GM18526 (cell line): ENCODE measurements around the gene CLNK.

Experiments used
- POLR2A ChIP-seq: IDR thresholded peaks from 3 replicates; pipeline ENCODE4 v1.6.1; 2011; ENCODE audit not compliant: insufficient read length; ENCODE audit errors: extremely low read depth

CLNK gene

DNA sequence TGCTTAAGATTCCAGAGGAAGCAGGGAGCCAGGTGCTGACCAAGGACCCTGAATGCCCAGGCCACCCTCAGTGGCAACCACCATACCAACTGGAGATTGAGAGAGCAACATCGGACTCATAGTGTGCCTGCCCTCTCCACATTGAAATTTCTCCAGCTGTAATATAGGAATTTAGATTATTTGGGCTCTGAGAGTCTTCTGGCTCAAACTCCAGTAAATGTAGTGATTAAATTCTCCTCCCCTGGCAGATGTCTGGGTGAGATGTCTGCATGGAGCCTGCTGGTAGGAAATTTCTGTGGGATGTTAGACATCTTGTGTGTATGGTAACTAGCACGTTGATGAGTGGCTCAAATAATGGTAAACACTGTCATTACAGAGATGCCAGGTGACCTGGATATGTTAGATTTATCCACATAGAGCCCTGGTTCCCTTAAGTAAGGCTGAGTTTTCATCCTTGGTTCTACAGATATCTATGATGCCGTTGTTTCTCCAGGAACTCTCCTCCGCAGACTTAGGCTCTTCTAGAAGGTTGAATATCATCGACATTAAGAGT lies 70.6 kb downstream of the CLNK start:
- TF ChIP-seq POLR2A, result no peak

GRCh38 chr4:10612476-10612875 lies 72.1 kb downstream of the CLNK start:
- no peak for TF ChIP-seq POLR2A

DNA sequence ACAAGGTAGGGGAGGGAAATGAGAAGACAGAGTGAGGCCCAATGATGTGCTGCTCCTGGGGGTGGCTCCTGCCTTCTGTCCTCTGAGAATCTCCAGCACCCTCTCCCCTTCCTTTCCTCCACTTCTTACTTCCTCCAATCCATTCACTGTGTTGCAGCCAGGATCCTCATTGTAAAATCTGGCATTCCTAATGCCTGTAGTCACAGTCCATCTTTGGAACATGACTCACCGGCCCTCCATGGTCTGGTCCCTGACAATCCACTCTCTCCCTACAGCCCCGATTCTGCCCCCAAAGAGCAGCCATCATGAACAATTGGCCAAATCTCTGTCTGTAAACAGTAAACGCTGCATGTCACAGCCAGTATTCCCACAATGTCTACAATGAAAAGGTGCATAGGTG lies 72.9 kb downstream of the CLNK start:
- no peak for TF ChIP-seq POLR2A

- no peak for TF ChIP-seq POLR2A
Measured at GRCh38 chr4:10608501-10609219, 75.9 kb downstream of the CLNK start.

DNA sequence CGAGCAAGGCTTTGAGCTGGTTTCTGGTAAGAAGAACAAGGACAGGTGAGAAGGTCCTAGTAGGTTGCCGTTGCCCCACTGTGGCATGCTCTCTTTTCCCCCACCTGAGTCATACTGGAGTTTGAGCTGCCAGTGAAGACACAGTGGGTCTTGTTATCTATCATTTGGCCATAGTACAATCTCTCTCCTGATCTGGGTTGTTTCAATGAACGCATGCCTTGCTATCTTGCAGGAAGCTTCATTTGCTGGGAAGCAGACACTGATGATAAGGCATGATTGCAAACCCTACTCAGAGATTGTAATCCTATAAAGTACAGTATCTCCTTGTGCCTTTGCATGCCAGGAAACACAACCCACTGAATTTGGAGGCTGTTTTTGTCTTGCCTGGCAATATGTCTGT lies 77.4 kb downstream of the CLNK start:
- TF ChIP-seq POLR2A, result no peak

GRCh38 chr4:10606483-10607155 lies 77.9 kb downstream of the CLNK start:
- TF ChIP-seq POLR2A, result no peak

GRCh38 chr4:10605746-10606482 lies 78.7 kb downstream of the CLNK start:
- no peak for TF ChIP-seq POLR2A

- TF ChIP-seq POLR2A, result no peak
Measured at GRCh38 chr4:10605031-10605430, 79.5 kb downstream of the CLNK start.

DNA sequence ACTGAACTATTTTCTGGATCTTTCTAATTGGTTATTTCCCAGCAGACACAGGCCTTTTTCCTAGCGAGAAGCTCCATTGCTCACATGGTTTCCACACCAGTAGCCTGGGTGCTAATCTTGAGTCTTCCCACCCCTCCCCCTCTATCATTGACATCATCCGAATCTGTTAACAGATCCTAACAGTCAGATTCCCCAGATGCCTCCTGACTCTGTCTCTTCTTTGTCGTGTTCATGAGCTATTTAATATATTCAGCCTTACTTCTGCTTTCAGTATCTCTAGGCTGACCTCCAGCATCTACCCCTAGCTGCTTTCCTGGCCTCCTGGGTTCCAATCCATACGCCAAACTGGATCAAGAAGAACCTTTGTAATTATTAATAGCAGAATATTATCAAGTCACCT lies 85.0 kb downstream of the CLNK start:
- TF ChIP-seq POLR2A, result no peak

DNA sequence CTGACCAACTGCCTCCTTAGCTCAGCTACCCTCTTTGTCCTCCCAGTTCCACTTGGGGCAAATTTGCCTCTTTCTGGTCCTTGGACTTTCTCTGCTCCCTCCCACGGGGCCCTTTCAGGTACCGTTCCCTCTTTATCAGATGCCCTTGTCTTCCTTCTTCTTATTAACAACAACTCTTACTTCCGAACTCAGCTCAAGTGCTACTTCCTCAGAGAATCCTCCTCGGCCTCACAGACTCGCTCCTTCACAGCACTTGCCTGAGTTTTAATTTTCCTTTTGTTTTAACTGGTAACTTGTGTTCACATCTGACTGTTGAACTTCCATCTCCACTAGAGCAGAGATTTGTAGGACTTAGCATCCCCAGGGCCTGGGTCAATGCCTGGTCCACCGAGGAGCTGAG lies 85.7 kb downstream of the CLNK start:
- no peak for TF ChIP-seq POLR2A

DNA sequence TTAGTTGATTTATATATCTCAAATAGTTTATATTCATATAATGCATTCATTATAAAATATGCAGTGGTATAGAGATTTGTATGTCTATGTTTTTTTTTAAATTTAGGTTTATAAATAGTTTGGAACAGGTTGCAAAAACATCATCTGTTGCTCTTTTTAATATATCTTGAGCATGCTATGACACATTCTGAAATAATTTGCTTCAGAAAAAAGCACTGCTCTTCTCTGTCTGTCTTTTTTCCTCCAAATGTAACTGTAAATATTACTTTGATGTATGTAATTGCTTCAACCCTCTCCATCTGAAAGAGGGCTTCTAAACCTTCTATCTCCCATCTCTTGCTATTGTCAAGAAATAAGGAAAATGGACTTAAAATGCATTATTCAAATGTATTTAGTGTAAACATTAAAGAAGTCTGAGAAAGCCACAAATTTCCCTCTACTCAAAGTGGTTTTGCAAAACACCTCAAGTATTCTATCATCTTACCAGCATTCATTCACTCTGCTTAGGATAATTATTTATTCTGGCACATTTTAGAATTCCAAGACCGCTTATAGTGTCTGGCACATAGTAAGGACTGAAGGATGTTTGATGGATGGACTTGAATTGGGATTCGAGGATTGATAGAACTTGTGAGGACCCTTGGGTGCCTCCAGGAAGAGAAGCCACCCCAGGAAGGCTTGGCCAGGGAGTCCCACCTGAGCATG lies 87.8 kb downstream of the CLNK start:
- no peak for TF ChIP-seq POLR2A

GRCh38 chr4:10593130-10593529 lies 91.4 kb downstream of the CLNK start:
- TF ChIP-seq POLR2A, result no peak

GRCh38 chr4:10590896-10591295 lies 93.7 kb downstream of the CLNK start:
- no peak for TF ChIP-seq POLR2A

DNA sequence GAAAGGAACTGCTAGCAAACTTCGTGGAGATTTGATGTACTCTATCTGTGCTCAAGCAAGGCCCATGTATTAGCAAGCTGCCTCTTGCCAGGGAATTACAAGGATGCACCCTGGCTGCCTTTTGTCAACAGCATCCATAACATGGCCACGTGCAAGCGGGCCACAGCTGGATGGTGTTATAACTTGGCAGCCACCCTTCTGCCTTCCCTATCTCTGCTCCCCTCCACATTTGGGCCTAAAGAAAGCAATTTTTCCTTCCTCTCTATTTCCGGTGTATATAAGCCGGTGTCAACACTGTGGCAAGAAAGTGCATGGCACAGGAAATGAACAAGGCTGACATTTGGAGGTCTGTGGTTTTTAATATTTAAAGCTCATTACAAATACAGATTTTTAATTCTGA lies 94.8 kb downstream of the CLNK start:
- TF ChIP-seq POLR2A, result no peak

GRCh38 chr4:10589321-10589720 lies 95.2 kb downstream of the CLNK start:
- TF ChIP-seq POLR2A, result no peak
